SK-N-MC (cell line): ENCODE data around the gene FGF12.

Experiments
- DNase-seq: peaks from one replicate; pipeline ENCODE4 v3.0.0-alpha.2; 2011; ENCODE audit warnings: low read depth, low spot score
- H3K27ac ChIP-seq: fragments of 200-600 bp; sonication (generic); 2 replicates; pipeline ENCODE4 v1.5.1; 2016; ENCODE audit warnings: mixed run types
- H3K36me3 ChIP-seq: fragments of 200-600 bp; sonication (generic); 2 replicates; pipeline ENCODE4 v1.6.1; 2017; ENCODE audit warnings: antibody characterized with exemption, low read length, mixed read lengths; ENCODE audit not compliant: insufficient read depth
- H3K4me3 ChIP-seq: fragments of 200-600 bp; sonication (generic); 2 replicates; pipeline ENCODE4 v1.5.1; 2016
- H3K9ac ChIP-seq: fragments of 200-600 bp; sonication (generic); 2 replicates; pipeline ENCODE4 v1.8.0; 2017; ENCODE audit warnings: mixed run types, mixed read lengths; ENCODE audit not compliant: insufficient read length
- H3K9me3 ChIP-seq: fragments of 200-600 bp; sonication (generic); 2 replicates; pipeline ENCODE4 v1.6.1; 2017; ENCODE audit warnings: low read depth, mild to moderate bottlenecking, antibody characterized with exemption, low read length, moderate library complexity, mixed read lengths
- EZH2 ChIP-seq: fragments of 200-600 bp; sonication (generic); IDR thresholded peaks from one replicate; pipeline ENCODE4 v1.6.1; 2017; ENCODE audit warnings: antibody characterized with exemption
- FOXP2 ChIP-seq: optimal IDR thresholded peaks from 2 replicates; pipeline ENCODE3; 2011; ENCODE audit warnings: mild to moderate bottlenecking, moderate library complexity; ENCODE audit not compliant: insufficient read depth; ENCODE audit errors: extremely low read length, control extremely low read depth
- POLR2AphosphoS5 ChIP-seq: IDR thresholded peaks from 2 replicates; pipeline ENCODE4 v1.6.1; 2012; ENCODE audit warnings: mild to moderate bottlenecking, low read depth, low read length, borderline replicate concordance

Gene FGF12

DNA sequence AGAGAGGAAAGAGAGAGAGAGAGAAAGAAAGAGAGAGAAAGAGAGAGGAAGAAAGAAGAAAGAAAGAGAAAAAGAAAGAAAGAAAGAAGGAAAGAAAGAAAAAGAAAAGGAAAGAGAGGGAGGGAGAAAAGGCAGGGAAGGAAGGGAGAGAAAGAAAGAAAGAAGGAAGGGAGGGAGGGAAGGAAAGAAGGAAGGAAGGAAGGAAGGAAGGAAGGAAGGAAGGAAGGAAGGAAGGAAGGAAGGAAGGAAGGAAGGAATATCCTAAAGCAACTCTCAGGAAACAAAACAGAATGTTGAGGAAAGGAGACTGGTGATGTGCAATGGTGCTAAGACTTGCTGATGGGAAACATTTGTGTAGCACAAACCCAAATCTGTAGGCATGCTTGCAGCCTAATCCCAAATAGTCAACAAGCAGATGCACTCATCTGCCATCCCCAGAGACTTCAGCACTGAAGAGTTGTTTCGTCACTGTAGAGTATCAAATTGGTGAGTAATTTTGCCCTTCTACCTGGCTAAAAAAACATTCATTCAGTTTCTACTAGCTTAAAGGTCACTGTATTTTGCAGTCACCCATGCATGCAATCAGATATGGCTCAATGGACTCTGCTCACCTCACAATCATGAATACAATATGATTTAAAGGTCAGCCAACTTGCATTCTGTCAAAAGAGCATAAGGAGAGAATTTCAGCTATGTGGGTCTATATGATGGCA is 480.3 kb downstream of the FGF12 start:
- no peaks in the 10 kb centered on the region for H3K9me3 ChIP-seq
- H3K9ac ChIP-seq, result no peak overlapping the region
- DNase-seq, result peak; percentile 93
- peak overlapping the region; percentile 73 for H3K27ac ChIP-seq
- TF ChIP-seq EZH2, result no peak
- peak; percentile 85 for TF ChIP-seq FOXP2
- TF ChIP-seq POLR2AphosphoS5, result peak; percentile 47; the same call in 1 of the 2 replicates
- peak overlapping the region; percentile 48 for H3K4me3 ChIP-seq
- no peaks in the 10 kb centered on the region for H3K36me3 ChIP-seq

DNA sequence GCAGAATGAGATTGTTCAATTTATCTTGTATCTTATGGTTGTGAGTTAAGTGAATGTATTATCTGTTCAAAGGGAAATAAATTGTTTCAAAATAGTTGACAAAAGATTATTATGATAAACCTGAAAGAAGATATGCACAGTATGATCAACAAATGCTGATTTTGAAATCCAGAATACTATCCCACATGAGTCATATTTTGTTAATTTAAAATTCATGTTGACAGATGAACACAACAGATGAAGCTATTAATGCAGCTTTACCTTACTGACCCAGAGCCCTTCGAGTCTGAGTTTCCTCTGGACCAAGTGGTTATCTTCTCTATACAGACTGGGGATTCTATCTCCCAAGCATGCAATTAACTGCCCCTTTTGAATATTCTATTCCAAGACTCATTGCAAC is 482.8 kb downstream of the FGF12 start:
- no peak overlapping the region for H3K9ac ChIP-seq
- H3K36me3 ChIP-seq, result no peaks in the 10 kb centered on the region
- H3K9me3 ChIP-seq, result no peaks in the 10 kb centered on the region
- no peak for DNase-seq
- no peak for TF ChIP-seq FOXP2
- no peak for TF ChIP-seq EZH2
- no peak for TF ChIP-seq POLR2AphosphoS5
- no peak overlapping the region for H3K4me3 ChIP-seq
- no peak overlapping the region for H3K27ac ChIP-seq

DNA sequence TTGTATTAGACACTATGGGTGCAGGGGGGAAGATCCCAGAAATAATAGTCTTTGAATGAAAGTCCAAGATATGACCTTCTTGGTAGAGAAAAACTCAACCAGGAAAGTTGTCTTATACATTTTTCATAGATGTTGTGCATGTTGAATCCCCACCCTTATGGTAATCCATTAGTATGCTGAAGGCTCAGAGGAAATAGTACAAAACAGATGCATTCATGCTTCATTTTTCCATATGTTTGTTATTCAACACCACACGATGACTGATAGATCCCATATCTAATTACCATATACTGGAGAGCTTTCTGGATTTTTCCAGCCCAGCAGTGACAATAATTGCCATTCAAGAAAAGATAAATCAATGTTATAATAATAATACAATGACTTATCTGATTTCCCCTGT is 487.4 kb downstream of the FGF12 start:
- TF ChIP-seq EZH2, result no peak
- TF ChIP-seq POLR2AphosphoS5, result no peak
- no peak for TF ChIP-seq FOXP2
- H3K36me3 ChIP-seq, result no peaks in the 10 kb centered on the region
- H3K9ac ChIP-seq, result no peak overlapping the region
- no peak for DNase-seq
- H3K27ac ChIP-seq, result no peak overlapping the region
- no peaks in the 10 kb centered on the region for H3K9me3 ChIP-seq
- H3K4me3 ChIP-seq, result no peak overlapping the region

DNA sequence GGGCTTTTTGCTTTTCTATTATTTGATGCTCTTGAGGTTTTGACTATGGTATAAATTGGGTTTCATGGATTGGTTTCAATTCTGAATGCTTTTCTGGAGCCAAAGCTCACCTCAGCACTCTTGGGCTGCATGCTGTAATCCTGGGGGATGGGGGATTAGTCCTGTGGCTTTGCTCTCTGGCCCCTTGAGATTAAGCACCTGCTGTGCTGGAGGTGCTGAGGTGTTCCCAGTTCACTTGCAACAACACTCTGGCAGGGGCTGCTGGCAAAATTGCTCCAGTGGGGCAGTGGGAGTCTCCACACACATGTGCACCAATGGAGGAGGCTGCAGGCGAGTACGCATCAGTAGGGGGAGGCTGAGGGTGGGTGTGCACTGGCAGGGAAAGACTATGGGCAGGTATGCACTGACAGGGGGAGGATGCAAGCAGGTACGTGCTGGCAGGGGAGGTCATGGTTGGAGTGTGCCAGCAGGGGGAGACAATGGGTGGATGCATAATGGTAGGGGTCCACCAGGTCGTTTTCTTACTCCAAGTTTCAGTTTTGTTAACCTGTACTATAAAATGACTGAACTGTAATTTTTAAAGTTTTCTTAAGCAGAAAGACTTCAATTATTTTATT is 489.2 kb downstream of the FGF12 start:
- H3K27ac ChIP-seq, result no peak overlapping the region
- no peaks in the 10 kb centered on the region for H3K9me3 ChIP-seq
- no peak for DNase-seq
- no peak overlapping the region for H3K9ac ChIP-seq
- no peak overlapping the region for H3K4me3 ChIP-seq
- TF ChIP-seq EZH2, result no peak
- TF ChIP-seq POLR2AphosphoS5, result no peak
- TF ChIP-seq FOXP2, result no peak
- no peaks in the 10 kb centered on the region for H3K36me3 ChIP-seq

DNA sequence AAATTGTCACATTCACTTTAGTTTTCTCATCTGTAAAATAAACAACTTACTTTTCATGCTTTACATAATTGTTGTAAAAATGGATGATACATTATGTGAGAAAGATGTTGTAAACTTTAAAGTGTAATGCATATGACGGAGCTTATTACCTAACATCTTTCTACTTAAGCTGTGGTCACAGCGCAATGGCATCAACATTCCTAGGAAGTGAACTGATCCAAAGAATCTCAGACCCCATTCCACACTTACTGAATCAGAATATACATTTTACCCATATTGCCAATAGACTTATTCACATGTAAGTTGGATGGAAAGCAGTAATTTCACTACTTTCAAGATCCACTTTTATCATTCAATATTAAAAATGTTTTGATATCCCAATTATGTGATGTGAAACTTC is 497.5 kb downstream of the FGF12 start:
- no peak for DNase-seq
- no peak overlapping the region for H3K9ac ChIP-seq
- no peaks in the 10 kb centered on the region for H3K9me3 ChIP-seq
- H3K36me3 ChIP-seq, result no peaks in the 10 kb centered on the region
- TF ChIP-seq EZH2 (no peak), POLR2AphosphoS5 (no peak), FOXP2 (no peak)
- no peak overlapping the region for H3K4me3 ChIP-seq
- H3K27ac ChIP-seq, result no peak overlapping the region

DNA sequence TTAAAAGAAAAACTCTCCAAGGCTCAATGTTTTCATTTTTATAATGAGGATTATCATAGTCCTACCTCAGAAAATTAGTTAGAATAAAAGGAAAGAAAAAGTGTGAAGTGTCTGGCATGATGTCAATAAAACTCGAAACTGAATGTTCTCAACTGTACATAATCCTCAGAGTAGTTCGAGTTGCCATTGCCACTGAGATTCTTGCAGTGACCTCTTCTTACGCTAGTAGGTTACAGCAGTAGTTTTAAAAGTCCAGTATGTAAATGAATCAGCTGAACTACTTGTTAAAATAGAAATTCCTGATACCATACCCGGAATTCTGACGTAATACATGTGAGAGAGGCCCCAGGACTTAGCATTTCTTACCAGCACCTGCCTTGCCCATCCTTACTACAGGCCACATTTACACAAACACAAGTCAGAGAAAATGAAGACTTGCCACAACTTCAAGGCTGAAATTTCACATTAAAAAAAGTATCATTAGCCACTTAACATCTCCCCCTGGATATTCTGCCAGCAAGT is 502.6 kb downstream of the FGF12 start:
- no peak for DNase-seq
- Histone ChIP-seq H3K9ac (no peak overlapping the region), H3K4me3 (no peak overlapping the region), H3K36me3 (no peaks in the 10 kb centered on the region), H3K27ac (no peak overlapping the region), H3K9me3 (no peaks in the 10 kb centered on the region)
- no peak for TF ChIP-seq POLR2AphosphoS5
- TF ChIP-seq EZH2, result no peak
- TF ChIP-seq FOXP2, result no peak

DNA sequence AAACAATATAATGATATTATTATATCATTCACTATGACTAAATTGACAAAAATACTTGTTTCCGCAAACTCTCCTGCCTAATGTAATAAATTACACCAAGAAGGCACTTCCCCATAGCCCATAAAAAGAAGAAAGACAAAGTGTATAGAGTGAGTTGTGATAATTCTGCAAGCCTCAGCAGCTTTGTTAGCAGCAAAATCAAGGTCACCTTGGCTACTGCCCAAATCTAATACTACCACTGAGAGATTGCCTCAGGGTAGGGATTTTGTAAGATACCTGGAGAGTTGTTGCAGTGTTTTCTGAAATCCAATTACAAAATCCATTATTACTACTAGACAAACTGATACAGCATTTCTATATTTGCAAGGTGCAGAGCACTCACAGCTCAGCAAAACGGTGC is 503.5 kb downstream of the FGF12 start:
- no peak overlapping the region for H3K27ac ChIP-seq
- TF ChIP-seq EZH2, result no peak
- TF ChIP-seq FOXP2, result no peak
- peak; percentile 36; the same call in 1 of the 2 replicates for TF ChIP-seq POLR2AphosphoS5
- H3K36me3 ChIP-seq, result no peaks in the 10 kb centered on the region
- no peaks in the 10 kb centered on the region for H3K9me3 ChIP-seq
- no peak overlapping the region for H3K9ac ChIP-seq
- no peak overlapping the region for H3K4me3 ChIP-seq
- DNase-seq, result peak; percentile 63

DNA sequence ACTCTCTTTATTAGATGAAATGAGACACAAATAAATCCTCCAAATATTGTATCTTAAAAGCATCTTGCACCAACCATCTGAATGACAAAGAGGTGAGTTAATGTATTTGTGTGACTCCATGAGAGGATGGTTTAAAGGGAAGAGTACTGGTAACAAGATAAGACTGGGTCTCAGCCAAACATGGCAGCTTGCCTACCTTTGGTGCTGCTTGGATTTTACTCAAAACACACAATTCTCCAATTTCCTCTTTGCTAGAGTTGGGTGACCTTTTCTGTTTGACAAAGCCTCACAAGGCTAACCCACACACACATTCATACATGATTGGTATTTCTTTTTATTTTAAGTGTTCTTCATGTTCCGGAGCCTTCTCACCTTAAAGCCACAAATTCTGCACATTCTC is 506.4 kb downstream of the FGF12 start:
- no peak overlapping the region for H3K27ac ChIP-seq
- TF ChIP-seq POLR2AphosphoS5, result no peak
- no peak for TF ChIP-seq EZH2
- TF ChIP-seq FOXP2, result no peak
- H3K36me3 ChIP-seq, result no peaks in the 10 kb centered on the region
- no peak overlapping the region for H3K4me3 ChIP-seq
- DNase-seq, result no peak
- H3K9me3 ChIP-seq, result no peaks in the 10 kb centered on the region
- H3K9ac ChIP-seq, result no peak overlapping the region

DNA sequence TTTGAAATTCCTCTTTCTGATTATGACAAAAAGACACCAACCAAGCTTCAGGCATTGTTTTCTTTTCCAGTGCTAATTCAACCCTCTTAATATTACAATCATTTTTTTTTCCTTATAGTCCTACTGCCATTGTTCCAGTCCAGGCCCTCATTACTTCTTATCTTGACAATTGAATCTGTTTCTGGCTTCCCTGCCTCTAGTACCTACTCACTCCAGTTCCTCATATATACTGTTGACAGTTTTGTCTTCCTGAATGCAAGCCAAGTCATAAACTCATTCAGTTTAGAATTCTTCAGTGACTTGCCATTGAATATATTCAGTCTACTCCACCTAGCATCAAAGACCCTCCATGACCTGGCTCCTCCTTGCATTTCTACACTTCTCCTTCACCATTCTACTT is 507.4 kb downstream of the FGF12 start:
- Histone ChIP-seq H3K36me3 (no peaks in the 10 kb centered on the region), H3K9me3 (no peaks in the 10 kb centered on the region), H3K9ac (no peak overlapping the region), H3K4me3 (no peak overlapping the region), H3K27ac (no peak overlapping the region)
- no peak for TF ChIP-seq EZH2
- no peak for TF ChIP-seq FOXP2
- no peak for TF ChIP-seq POLR2AphosphoS5
- no peak for DNase-seq

DNA sequence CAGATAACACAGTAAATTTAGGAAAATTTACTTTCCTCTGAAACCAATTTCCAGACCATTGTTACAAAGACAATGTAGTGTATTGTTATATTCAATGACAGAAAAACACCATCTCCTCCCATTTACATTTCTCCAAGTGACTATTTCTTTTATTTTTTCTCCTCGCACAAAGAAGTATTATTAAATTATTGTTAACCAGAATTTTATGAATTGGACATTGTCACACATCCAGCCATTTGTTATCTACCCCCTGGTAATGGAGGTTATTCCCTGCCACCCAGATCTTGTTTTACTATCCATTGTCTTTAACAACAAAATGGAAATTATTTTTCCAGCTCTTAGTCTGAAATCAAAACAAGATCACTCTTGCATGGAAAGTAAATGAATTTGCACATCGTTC is 511.3 kb downstream of the FGF12 start:
- H3K27ac ChIP-seq, result no peak overlapping the region
- no peaks in the 10 kb centered on the region for H3K36me3 ChIP-seq
- H3K4me3 ChIP-seq, result no peak overlapping the region
- H3K9ac ChIP-seq, result no peak overlapping the region
- no peak for DNase-seq
- no peak for TF ChIP-seq POLR2AphosphoS5
- no peak for TF ChIP-seq EZH2
- TF ChIP-seq FOXP2, result no peak
- H3K9me3 ChIP-seq, result no peaks in the 10 kb centered on the region
